ENCODE data around the gene EPAS1. TPM values are rescaled to one million over a fixed set of nuclear protein-coding genes. Genes with fewer than 3 reads are reported as not detected.

Gene EPAS1
- total RNA-seq, 1 experiment from 2014 or later: 43.2 TPM

GRCh38 chr2:46358713-46359112 is 61.5 kb downstream of the EPAS1 start:
- ChIA-PET POLR2A (ENCODE audit: unreplicated experiment) (no interaction called here), CTCF (no interaction called here)
- Histone ChIP-seq H3K4me3 (ENCODE audit: low read length) (no peak overlapping the region), H3K4me1 (ENCODE audit: insufficient read depth, low read length) (peaks cover 8% of the 10 kb centered on the region), H4K20me1 (ENCODE audit: low read length) (no peaks in the 10 kb centered on the region), H3K9me2 (replicated peaks; ENCODE audit: low read length) (no peaks in the 10 kb centered on the region), H3K27me3 (ENCODE audit: low read length) (no peaks in the 10 kb centered on the region), H3F3A (ENCODE audit: low read length, unreplicated experiment) (no peaks in the 10 kb centered on the region), H2AFZ (ENCODE audit: low read length) (no peak overlapping the region), H3K9ac (ENCODE audit: low read length) (no peak overlapping the region), H3K9me3 (ENCODE audit: low read length) (no peaks in the 10 kb centered on the region), H3K79me2 (ENCODE audit: low read length) (no peaks in the 10 kb centered on the region), H3K36me3 (ENCODE audit: low read depth, low read length) (peaks cover 12% of the 10 kb centered on the region), H3K27ac (ENCODE audit: low read length) (no peak overlapping the region), H3K4me2 (ENCODE audit: low read length) (no peak overlapping the region)
- no peak for ATAC-seq
- intact Hi-C loops (cut with micrococcal nuclease): no loop called here
- TF ChIP-seq CTCF (conservative IDR thresholded peaks at IDR 0.05; ENCODE audit: low read depth, low read length) (no peak), EZH2 (IDR thresholded peaks at IDR 0.05; ENCODE audit: low read length, unreplicated experiment) (no peak)
- BruUV-seq (replicated peaks): no TSS peak
- DNase-seq: no peak

GRCh38 chr2:46360303-46360702 is 63.1 kb downstream of the EPAS1 start:
- H2AFZ ChIP-seq (ENCODE audit: low read length): no peak overlapping the region
- ATAC-seq: no peak
- H3K4me1 ChIP-seq (ENCODE audit: insufficient read depth, low read length): peaks cover 11% of the 10 kb centered on the region
- H3K79me2 ChIP-seq (ENCODE audit: low read length): no peaks in the 10 kb centered on the region
- no peak overlapping the region for H3K4me2 ChIP-seq (ENCODE audit: low read length)
- H3K9me3 ChIP-seq (ENCODE audit: low read length): no peaks in the 10 kb centered on the region
- H3F3A ChIP-seq (ENCODE audit: low read length, unreplicated experiment): no peaks in the 10 kb centered on the region
- CTCF ChIA-PET: no interaction called here
- H3K9me2 ChIP-seq (replicated peaks; ENCODE audit: low read length): no peaks in the 10 kb centered on the region
- no TSS peak for BruUV-seq (replicated peaks)
- no peak for DNase-seq
- intact Hi-C loops (cut with micrococcal nuclease): loop anchor here (10.0 kb wide), 1 partner anchor 196 kb away; no protein-coding TSS in a partner anchor
- no peak overlapping the region for H3K9ac ChIP-seq (ENCODE audit: low read length)
- no peak overlapping the region for H3K4me3 ChIP-seq (ENCODE audit: low read length)
- no peak overlapping the region for H3K27ac ChIP-seq (ENCODE audit: low read length)
- TF ChIP-seq CTCF (conservative IDR thresholded peaks at IDR 0.05; ENCODE audit: low read depth, low read length) (no peak), EZH2 (IDR thresholded peaks at IDR 0.05; ENCODE audit: low read length, unreplicated experiment) (no peak), EZH2phosphoT487 (IDR thresholded peaks at IDR 0.05; ENCODE audit: borderline replicate concordance, low read length) (no peak)
- POLR2A ChIA-PET (ENCODE audit: unreplicated experiment): no interaction called here
- no peaks in the 10 kb centered on the region for H3K27me3 ChIP-seq (ENCODE audit: low read length)
- no peaks in the 10 kb centered on the region for H4K20me1 ChIP-seq (ENCODE audit: low read length)
- H3K36me3 ChIP-seq (ENCODE audit: low read depth, low read length): peaks cover 12% of the 10 kb centered on the region; the same call in 1 of the 2 replicates

GRCh38 chr2:46361920-46362666 is 64.9 kb downstream of the EPAS1 start:
- Histone ChIP-seq H3K4me3 (ENCODE audit: low read length) (no peak overlapping the region), H4K20me1 (ENCODE audit: low read length) (no peaks in the 10 kb centered on the region), H2AFZ (ENCODE audit: low read length) (no peak overlapping the region), H3K9me2 (replicated peaks; ENCODE audit: low read length) (no peaks in the 10 kb centered on the region), H3K4me2 (ENCODE audit: low read length) (no peak overlapping the region), H3K79me2 (ENCODE audit: low read length) (no peaks in the 10 kb centered on the region), H3K9ac (ENCODE audit: low read length) (no peak overlapping the region), H3K27ac (ENCODE audit: low read length) (no peak overlapping the region), H3K4me1 (ENCODE audit: insufficient read depth, low read length) (peaks cover 11% of the 10 kb centered on the region), H3K27me3 (ENCODE audit: low read length) (no peaks in the 10 kb centered on the region), H3F3A (ENCODE audit: low read length, unreplicated experiment) (no peaks in the 10 kb centered on the region), H3K9me3 (ENCODE audit: low read length) (no peaks in the 10 kb centered on the region), H3K36me3 (ENCODE audit: low read depth, low read length) (peaks cover 5% of the 10 kb centered on the region)
- intact Hi-C loops (cut with micrococcal nuclease): loop anchor here (10.0 kb wide), 1 partner anchor 197 kb away; no protein-coding TSS in a partner anchor
- ATAC-seq: no peak
- no TSS peak for BruUV-seq (replicated peaks)
- CTCF ChIA-PET: interaction anchor here (1.4 kb wide), 1 partner anchor 370 kb away, joined by 7 read pairs; no protein-coding TSS in a partner anchor
- TF ChIP-seq EZH2 (IDR thresholded peaks at IDR 0.05; ENCODE audit: low read length, unreplicated experiment): no peak
- POLR2A ChIA-PET (ENCODE audit: unreplicated experiment): no interaction called here
- DNase-seq: no peak
